Fibroblast of villous mesenchyme (primary cell): ENCODE results near the gene APC2. TPM values are rescaled to one million over a fixed set of nuclear protein-coding genes. Genes with fewer than 3 reads are reported as not detected.

Experiments used
- DNase-seq: peaks from one replicate; pipeline ENCODE4 v3.0.0-alpha.2; 2010; ENCODE audit warnings: low read depth
- H3K4me3 ChIP-seq: 2 replicates; pipeline ENCODE4 v1.5.1; 2011; ENCODE audit warnings: low read depth, mild to moderate bottlenecking, low read length
- CTCF ChIP-seq: IDR thresholded peaks from 2 replicates; pipeline ENCODE4 v1.5.1; 2012; ENCODE audit warnings: low read depth, mild to moderate bottlenecking, low read length; ENCODE audit not compliant: insufficient read depth
- total RNA-seq: library from RNA; depleted of rRNA; stranded (reverse); fragments of >200 nt; gene quantifications from 2 replicates; pipeline ENCODE4 v1.2.3, GENCODE V29; 2012

APC2 gene
- total RNA-seq, 1 donor = 0.43 TPM

- peak; percentile 42 for TF ChIP-seq CTCF
- H3K4me3 ChIP-seq = no peak overlapping the region
- peak; percentile 33 for DNase-seq
Measured at GRCh38 chr19:1465191-1466016, 15.5 kb downstream of the APC2 start.

- H3K4me3 ChIP-seq = no peak overlapping the region
- no peak for DNase-seq
- no peak for TF ChIP-seq CTCF
Measured at GRCh38 chr19:1466018-1466460, 16.1 kb downstream of the APC2 start.

- no peak for TF ChIP-seq CTCF
- no peak for DNase-seq
- no peak overlapping the region for H3K4me3 ChIP-seq
Measured at GRCh38 chr19:1466461-1467214, 16.7 kb downstream of the APC2 start.

- DNase-seq = no peak
- no peak overlapping the region for H3K4me3 ChIP-seq
- no peak for TF ChIP-seq CTCF
Measured at GRCh38 chr19:1467215-1467489, 17.2 kb downstream of the APC2 start.

GRCh38 chr19:1467490-1468273 is 17.8 kb downstream of the APC2 start:
- no peak for TF ChIP-seq CTCF
- no peak overlapping the region for H3K4me3 ChIP-seq
- no peak for DNase-seq

GRCh38 chr19:1468274-1468820 is 18.4 kb downstream of the APC2 start:
- peak overlapping the region; percentile 18 for H3K4me3 ChIP-seq
- TF ChIP-seq CTCF = no peak
- DNase-seq = no peak
